Epithelial cell of esophagus (primary cell): Measurements from ENCODE around the gene SCRN3.

Source experiments
- DNase-seq: peaks from one replicate; pipeline ENCODE4 v3.0.0; 2010; ENCODE audit warnings: low read depth
- H3K4me3 ChIP-seq: 2 replicates; pipeline ENCODE4 v1.5.1; 2011; ENCODE audit warnings: mild to moderate bottlenecking, low read length, control low read depth
- CTCF ChIP-seq: IDR thresholded peaks from 2 replicates; pipeline ENCODE4 v1.5.1; 2011; ENCODE audit warnings: low read depth, mild to moderate bottlenecking, low read length, control low read depth, inconsistent platforms; ENCODE audit not compliant: insufficient read depth; ENCODE audit errors: missing control alignments

The SCRN3 gene

GRCh38 chr2:174450021-174450816 is 54.7 kb downstream of the SCRN3 start:
- H3K4me3 ChIP-seq, result no peak overlapping the region
- TF ChIP-seq CTCF, result no peak
- DNase-seq, result no peak

DNA sequence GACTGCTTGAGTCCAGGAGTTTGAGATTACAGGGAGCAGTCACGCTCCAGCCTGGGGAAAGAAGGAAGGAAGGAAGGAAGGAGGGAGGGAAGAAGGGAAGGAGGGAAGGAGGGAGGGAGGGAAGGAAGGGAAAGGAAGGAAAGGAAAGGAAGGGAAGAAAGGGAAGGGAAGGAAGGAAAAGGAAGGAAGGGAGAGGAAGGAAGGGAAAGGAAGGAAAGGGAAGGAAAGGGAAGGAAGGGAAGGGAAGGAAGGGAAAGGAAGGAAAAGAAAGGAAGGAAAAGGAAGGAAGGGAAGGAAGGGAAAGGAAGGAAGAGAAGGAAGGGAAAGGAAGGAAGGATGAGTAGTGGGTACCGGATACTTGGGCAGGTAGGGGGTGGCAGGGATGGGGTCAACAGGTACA is 59.0 kb downstream of the SCRN3 start:
- no peak for TF ChIP-seq CTCF
- H3K4me3 ChIP-seq, result no peak overlapping the region
- no peak for DNase-seq

DNA sequence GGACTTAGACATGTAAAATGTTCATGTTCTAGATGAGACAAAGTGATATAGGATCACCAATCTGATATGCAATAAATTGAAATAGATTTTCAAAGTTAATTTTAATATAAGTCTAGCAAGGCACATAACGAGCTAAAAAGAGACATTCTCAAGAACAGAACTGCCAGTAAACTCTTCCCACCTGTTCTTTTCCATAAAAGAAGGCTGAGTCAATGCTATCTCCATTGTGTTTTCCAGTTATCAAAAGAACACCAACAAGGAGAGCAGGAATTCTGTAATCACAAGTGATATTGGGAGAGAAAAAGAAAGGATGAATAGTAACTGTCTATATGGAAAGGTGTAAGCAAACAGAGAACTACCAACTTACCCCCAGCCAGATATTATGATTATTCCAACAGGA is 65.7 kb downstream of the SCRN3 start:
- TF ChIP-seq CTCF, result no peak
- H3K4me3 ChIP-seq, result no peak overlapping the region

GRCh38 chr2:174465327-174465726 is 69.8 kb downstream of the SCRN3 start:
- no peak for DNase-seq
- no peak for TF ChIP-seq CTCF
- no peak overlapping the region for H3K4me3 ChIP-seq

More for the DNA sequence above, 65.7 kb downstream of the SCRN3 start:
- no peak for DNase-seq

DNA sequence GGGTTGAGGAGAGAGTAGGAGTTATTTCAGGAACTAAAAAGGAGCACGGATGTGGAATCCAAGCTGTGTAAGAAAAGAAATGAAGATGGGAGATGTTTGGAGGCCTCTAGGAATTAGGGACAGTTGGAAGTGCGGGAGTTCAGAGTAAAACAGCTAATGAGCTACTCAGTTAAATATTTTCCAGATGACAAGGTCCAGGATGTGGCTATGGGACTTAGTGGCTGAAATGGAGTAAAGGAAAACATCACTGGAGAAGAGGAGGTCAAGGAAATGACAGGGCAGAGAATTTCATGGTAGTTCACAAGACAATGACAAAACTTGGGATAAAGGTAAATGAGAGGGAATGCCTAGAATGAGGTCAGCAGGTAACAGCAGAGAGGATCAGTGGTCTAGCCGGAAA is 78.3 kb downstream of the SCRN3 start:
- DNase-seq, result no peak
- no peak overlapping the region for H3K4me3 ChIP-seq
- no peak for TF ChIP-seq CTCF

GRCh38 chr2:174477759-174478158 is 82.2 kb downstream of the SCRN3 start:
- no peak overlapping the region for H3K4me3 ChIP-seq
- no peak for TF ChIP-seq CTCF
- no peak for DNase-seq
